ENCODE results near the gene CHRDL2.
"Not testable (repeated sequence)": the region's sequence is repeated elsewhere in the genome, so short reads cannot be mapped to it uniquely, and the experiment has no call there.

The CHRDL2 gene, protein sequence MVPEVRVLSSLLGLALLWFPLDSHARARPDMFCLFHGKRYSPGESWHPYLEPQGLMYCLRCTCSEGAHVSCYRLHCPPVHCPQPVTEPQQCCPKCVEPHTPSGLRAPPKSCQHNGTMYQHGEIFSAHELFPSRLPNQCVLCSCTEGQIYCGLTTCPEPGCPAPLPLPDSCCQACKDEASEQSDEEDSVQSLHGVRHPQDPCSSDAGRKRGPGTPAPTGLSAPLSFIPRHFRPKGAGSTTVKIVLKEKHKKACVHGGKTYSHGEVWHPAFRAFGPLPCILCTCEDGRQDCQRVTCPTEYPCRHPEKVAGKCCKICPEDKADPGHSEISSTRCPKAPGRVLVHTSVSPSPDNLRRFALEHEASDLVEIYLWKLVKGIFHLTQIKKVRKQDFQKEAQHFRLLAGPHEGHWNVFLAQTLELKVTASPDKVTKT

GRCh38 chr11:74731301-74732094 lies at the start of gene CHRDL2:
Gene CHRDL2, minus strand, starts transcription at chr11:74731426. Its CDS starts 538 bp downstream, at chr11:74730888.
- peak; percentile 22 for DNase-seq (ENCODE audit: low spot score)

GRCh38 chr11:74780248-74781005 lies 49.2 kb upstream of the CHRDL2 start:
- no peak for DNase-seq (ENCODE audit: low spot score)

DNA sequence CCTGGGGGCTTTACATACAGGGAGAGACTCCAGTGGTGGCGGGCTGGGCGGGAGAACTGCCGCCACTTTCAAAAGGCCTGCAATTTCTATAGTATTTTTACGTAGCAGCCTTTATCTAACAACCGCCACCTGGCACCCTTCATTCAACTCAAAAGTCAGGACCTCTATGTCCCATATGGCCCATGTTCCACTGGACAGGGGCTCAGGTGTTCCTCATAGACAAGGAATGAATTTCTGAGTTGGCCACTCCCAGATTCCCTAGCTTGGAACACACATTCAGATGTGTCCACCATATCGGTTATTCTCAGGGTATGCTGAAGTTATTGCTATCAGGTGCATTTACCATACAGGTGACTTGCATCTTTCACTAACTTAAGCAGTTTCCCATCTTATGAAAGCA lies 47.4 kb upstream of the CHRDL2 start:
- DNase-seq (ENCODE audit: low spot score): no peak

GRCh38 chr11:74777877-74778276 lies 46.7 kb upstream of the CHRDL2 start:
- no peak for DNase-seq (ENCODE audit: low spot score)

DNA sequence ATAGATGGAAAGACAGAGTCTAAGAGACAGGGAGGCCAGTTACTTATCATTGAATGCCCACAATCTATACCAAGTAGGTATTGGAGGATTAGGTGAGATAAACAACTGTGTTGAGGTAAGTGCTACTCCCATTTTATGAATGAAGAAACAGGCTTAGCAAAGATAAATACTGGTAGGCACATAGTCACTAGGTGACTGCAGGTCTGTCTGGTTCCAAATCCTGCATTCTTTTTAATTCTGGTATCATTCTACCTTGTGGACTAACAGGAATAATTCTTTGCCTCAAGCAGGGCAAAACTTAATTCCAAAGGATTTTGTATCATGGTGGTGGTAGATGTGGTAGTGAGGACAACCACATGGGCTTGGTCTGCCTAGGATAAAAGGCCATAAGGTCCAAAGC lies 45.8 kb upstream of the CHRDL2 start:
- DNase-seq (ENCODE audit: low spot score): no peak

- DNase-seq (ENCODE audit: low spot score): no peak
These were observed 45.3 kb upstream of the CHRDL2 start for GRCh38 chr11:74776546-74776945.

DNA sequence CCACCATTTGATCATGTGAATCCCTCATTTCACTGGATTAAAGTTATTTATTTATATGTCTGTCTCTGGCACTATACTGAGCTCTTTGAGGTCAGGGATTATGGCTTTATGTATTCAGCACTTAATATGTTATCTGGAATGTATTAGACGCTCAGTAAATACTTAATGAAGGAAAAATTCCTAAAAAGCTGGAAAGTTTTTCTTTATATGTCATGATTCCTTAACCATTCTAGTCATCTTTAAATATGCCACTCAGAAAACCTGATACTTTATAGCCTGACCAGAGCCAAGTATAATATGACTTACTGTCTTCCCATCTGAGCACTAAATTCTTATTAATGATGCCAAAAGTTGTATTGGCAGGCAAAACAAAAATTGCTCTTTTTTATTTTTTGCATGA lies 44.5 kb upstream of the CHRDL2 start:
- no peak for DNase-seq (ENCODE audit: low spot score)

DNA sequence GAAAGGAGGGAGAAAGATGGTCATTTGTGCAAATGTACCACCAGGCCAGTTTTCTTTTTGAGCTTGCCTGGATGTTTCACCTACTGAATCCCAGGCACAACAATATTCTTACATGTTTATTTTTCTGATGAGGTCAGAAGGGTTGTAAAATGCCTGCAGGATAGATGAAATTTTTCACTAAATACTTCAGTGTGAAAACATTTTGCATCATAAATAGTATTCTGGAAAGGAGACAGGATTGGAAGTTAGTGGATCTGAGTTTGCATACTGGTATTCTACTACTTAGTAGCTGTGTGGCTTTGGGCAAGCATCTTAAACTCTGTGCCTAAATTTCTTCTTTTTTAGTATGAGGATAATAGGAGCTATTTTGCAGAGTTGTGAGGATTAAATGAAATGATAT lies 42.2 kb upstream of the CHRDL2 start:
- no peak for DNase-seq (ENCODE audit: low spot score)

GRCh38 chr11:74771139-74771538 lies 39.9 kb upstream of the CHRDL2 start:
- no peak for DNase-seq (ENCODE audit: low spot score)

GRCh38 chr11:74770456-74770855 lies 39.2 kb upstream of the CHRDL2 start:
- DNase-seq (ENCODE audit: low spot score): no peak

- DNase-seq (ENCODE audit: low spot score): no peak
These were observed 38.0 kb upstream of the CHRDL2 start for GRCh38 chr11:74769055-74769707.

DNA sequence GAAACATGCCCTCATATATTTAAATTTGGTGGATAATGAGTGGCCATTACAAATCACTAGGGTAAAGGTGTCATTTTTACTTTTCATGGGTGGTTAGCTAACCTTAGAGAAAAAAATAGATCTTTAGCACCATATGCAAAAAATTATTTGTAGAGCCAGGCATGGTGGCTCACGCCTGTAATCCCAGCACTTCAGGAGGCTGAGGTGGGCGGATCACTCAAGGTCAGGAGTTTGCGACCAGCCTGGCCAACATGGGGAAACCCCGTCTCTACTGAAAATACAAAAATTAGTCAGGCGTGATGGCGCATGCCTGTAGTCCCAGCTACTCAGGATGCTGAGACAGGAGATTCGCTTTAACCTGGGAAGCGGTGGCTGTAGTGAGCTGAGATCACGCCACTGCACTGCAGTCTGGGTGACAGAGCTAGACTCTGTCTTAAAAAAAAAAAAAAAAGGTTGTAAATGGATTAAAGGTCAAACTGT lies 37.0 kb upstream of the CHRDL2 start:
- DNase-seq (ENCODE audit: low spot score): peak; percentile 29

GRCh38 chr11:74766905-74767304 lies 35.7 kb upstream of the CHRDL2 start:
- DNase-seq (ENCODE audit: low spot score): no peak

DNA sequence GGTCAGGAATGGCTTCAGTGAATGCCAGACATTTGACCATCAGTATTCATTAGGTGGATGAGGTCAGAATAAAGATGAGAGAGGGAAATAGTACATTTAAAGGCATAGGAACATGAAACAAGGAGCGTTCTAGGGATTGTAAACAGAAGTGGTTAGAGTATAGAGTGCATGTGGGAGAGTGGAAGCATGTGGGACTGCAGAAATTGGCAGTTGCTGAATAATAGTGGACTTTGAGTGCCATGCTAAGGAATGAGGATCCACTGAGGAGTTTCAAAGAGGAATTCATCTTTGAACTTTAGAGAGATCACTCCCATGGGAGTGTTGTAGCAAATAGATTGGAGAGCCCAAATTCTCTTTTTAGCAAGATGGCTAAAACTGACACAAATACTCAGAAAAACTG lies 25.3 kb upstream of the CHRDL2 start:
- DNase-seq (ENCODE audit: low spot score): no peak

DNA sequence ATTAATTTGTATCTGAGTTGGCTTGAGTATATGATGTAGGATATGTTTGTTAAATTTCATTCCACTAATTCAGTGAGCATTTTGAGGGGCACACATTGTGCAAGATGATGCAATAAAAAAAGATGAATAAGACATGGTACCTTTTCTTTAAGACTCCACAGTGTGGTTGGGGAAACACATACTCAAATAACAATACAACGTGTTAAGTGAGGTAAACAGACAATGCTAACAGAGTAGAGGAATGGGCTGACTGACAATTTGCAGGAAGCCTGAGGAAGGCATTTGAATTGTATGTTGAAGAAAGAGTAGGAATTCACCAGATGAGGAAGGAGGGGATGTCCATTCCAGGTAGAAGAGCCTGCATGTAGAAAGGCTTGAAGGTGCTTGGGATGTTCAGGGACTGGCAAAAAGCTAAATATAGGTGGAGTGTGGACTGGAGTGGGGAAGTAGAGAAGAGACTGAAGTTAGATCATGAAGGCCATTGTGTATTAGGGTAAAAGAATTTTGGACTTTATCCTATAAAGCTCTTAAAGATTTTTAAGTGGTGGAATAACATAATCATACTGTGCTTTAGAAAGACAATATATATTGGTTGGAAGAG lies 24.3 kb upstream of the CHRDL2 start:
- DNase-seq (ENCODE audit: low spot score): no peak

- DNase-seq (ENCODE audit: low spot score): no peak
These were observed 23.5 kb upstream of the CHRDL2 start for GRCh38 chr11:74754507-74755252.

DNA sequence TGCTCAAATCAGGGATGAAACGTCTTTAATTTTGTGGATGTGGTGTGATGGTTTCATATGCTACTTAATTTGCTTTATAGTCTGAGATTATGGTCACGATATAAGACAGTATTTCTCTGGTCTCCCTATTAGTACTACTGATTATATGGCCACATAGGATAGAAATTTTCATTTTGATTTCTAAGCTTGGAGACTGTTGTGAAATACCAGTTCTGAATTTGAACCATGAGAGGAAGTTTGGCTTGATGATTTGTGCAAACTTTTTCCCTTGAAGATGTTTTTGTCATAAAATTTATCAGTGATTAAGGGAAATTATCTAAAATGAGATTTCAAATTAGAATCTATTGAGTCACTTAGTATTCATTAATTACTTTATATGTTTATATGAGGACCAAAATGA lies 20.1 kb upstream of the CHRDL2 start:
- no peak for DNase-seq (ENCODE audit: low spot score)

- not testable (repeated sequence) for DNase-seq (ENCODE audit: low spot score)
These were observed 19.4 kb upstream of the CHRDL2 start for GRCh38 chr11:74750598-74750997.

GRCh38 chr11:74749965-74750296 lies 18.7 kb upstream of the CHRDL2 start:
- DNase-seq (ENCODE audit: low spot score): no peak

- DNase-seq (ENCODE audit: low spot score): peak; percentile 84
These were observed 18.1 kb upstream of the CHRDL2 start for GRCh38 chr11:74749127-74749964.

Measured in germinal center (tissue), 1 donor.